GM18526 (cell line): ENCODE results near the gene SLC28A1.

Experiments used
- POLR2A ChIP-seq: IDR thresholded peaks from 3 replicates; pipeline ENCODE4 v1.6.1; 2011; ENCODE audit not compliant: insufficient read length; ENCODE audit errors: extremely low read depth

Gene SLC28A1

GRCh38 chr15:84883916-84884781 is at the start of gene SLC28A1:
Gene SLC28A1, plus strand, starts transcription at chr15:84884662. Its CDS starts 3,099 bp downstream, at chr15:84887761.
- no peak for TF ChIP-seq POLR2A

- TF ChIP-seq POLR2A = no peak
Observed at GRCh38 chr15:84834969-84835368, 49.5 kb upstream of the SLC28A1 start.

GRCh38 chr15:84835661-84836337 is 48.7 kb upstream of the SLC28A1 start:
- no peak for TF ChIP-seq POLR2A

DNA sequence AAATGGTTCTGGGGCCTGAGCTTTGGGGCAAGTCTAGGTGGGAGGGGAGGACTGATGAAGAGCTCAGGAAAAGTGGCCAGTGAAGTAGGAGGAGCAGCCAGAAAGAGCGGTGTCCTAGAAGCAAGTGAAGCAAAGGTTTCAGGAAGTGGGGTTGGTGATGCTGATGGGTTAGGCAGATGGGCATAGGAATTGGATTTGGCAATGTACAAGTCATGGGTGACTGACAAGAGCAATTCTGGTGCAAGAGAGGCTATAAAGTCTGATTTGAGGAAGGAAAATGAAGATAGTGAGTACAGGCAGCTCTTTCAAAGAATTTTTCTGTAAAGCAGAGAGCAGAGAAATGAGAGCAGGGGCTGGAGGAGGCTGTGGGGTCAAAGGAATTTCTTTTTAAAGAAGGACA is 47.6 kb upstream of the SLC28A1 start:
- no peak for TF ChIP-seq POLR2A

DNA sequence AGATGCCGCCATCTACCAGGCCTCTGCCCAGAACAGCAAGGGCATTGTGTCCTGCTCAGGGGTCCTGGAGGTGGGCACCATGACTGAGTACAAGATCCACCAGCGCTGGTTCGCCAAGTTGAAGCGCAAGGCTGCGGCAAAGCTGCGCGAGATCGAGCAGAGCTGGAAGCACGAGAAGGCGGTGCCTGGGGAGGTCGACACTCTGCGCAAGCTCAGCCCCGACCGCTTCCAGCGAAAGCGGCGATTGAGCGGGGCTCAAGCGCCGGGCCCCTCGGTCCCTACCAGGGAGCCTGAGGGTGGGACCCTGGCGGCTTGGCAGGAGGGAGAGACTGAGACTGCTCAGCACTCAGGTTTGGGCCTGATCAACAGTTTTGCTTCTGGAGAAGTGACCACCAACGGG is 44.7 kb upstream of the SLC28A1 start:
- no peak for TF ChIP-seq POLR2A

- TF ChIP-seq POLR2A = no peak
Observed at GRCh38 chr15:84840255-84840654, 44.2 kb upstream of the SLC28A1 start.

GRCh38 chr15:84840741-84841429 is 43.6 kb upstream of the SLC28A1 start:
- no peak for TF ChIP-seq POLR2A

GRCh38 chr15:84842781-84843180 is 41.7 kb upstream of the SLC28A1 start:
- no peak for TF ChIP-seq POLR2A

- no peak for TF ChIP-seq POLR2A
Observed at GRCh38 chr15:84844964-84845363, 39.5 kb upstream of the SLC28A1 start.

DNA sequence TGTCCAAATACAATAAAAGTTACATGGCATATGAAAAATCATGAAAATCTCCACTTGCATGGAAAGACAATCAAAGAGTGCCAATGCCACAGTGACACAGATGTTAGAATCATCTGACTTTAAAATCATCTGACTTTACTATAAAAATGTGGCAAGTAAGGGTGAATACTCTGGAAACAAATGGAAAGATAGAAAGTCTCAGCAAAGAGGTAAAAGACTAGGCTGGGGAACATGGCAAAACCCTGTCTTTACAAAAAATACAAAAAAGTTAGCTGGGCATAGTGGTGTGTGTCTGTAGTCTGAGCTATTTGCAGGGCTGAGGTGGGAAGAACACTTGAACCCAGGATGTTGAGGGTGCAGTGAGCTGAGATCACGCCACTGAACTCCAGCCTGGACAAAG is 38.2 kb upstream of the SLC28A1 start:
- TF ChIP-seq POLR2A = no peak

DNA sequence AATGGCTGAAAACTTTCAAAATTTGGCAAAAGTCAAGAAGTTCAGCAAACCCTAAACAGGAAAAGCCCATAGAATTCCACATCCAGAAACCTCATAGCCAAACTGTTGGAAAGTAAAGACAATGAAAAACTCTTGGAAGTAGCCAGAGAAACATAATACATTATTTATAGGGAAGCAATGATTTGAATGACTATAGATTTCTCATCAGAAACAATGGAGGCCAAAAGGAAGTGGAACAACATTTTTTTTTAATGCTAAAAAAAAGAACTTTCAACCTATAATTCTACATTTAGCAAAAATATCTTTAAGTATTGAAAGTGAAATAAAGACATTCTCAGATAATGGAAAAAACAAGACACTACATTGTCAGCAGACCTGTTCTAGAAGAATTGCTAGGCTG is 37.1 kb upstream of the SLC28A1 start:
- TF ChIP-seq POLR2A = no peak

DNA sequence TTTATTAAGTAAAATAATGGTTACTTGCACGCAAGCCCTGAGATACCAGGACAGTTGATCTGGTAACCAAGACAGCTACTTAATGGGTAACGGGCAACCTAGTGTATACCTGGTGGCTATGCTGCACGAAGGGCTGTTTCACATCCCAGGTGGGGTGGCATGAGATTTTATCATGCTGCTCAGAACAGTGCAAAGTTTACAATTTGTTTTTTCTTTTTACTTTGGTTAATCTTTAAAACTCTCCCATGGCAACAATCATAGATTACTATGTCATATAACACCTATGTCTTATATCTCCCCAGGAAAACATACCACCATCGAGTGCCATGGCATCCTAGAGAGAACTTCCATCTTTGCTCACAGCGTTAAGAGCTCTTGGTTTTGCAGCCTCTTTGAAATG is 32.2 kb upstream of the SLC28A1 start:
- no peak for TF ChIP-seq POLR2A

- TF ChIP-seq POLR2A = no peak
Observed at GRCh38 chr15:84855136-84855535, 29.3 kb upstream of the SLC28A1 start.

GRCh38 chr15:84855765-84856164 is 28.7 kb upstream of the SLC28A1 start:
- no peak for TF ChIP-seq POLR2A

DNA sequence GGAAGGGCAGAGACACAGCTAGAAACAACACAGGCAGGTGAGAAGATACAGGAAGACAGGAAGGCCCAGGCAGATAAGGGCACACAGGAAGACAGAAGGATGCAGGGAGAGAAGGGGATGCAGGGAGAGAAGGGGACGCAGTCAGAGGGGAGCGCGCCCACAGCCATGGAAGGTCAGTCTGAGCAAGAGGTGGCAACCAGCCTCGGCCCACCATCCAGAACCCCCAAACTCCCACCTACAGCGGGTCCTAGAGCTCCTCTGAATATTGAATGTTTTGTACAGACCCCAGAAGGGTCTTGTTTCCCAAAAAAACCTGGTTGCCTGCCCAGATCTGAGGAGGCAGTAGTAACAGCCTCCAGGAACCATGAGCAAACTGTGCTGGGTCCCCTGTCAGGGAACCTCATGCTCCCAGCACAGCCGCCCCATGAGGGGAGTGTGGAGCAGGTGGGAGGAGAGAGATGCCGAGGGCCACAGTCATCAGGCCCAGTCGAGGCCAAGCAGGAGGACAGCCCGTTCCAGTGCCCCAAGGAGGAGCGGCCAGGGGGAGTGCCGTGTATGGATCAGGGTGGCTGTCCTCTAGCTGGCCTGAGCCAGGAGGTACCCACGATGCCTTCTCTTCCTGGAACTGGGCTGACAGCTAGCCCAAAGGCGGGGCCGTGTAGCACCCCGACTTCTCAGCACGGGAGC is 27.6 kb upstream of the SLC28A1 start:
- no peak for TF ChIP-seq POLR2A
